Fibroblast of skin of back (primary cell): ENCODE results near the gene SELENOI. TPM values are rescaled to one million over a fixed set of nuclear protein-coding genes. Genes with fewer than 3 reads are reported as not detected.
"Not testable (repeated sequence)": the region's sequence is repeated elsewhere in the genome, so short reads cannot be mapped to it uniquely, and the experiment has no call there.

ENCODE experiments used
- DNase-seq: peaks from one replicate; pipeline ENCODE4 v3.0.0-alpha.2; 2013
- polyA plus RNA-seq, 2 experiments: library from polyadenylated mRNA; unstranded; fragments of 120-200 nt; gene quantifications; one replicate each; pipeline ENCODE4 v1.2.1, GENCODE V29; 2013; ENCODE audit not compliant: insufficient read length in 2 of 2

Gene SELENOI
- polyA plus RNA-seq (2013, experiment 1 of 2; ENCODE audit: insufficient read length) = 8.0 TPM
- 6.3 TPM for polyA plus RNA-seq (2013, experiment 2 of 2; ENCODE audit: insufficient read length)

- peak; percentile 99 for DNase-seq
Observed at GRCh38 chr2:26345545-26346453, at the start of gene SELENOI. TSS of gene SELENOI (plus strand) at chr2:26346143. CDS start at chr2:26346233, 90 bp downstream.

GRCh38 chr2:26297061-26297460 is 48.9 kb upstream of the SELENOI start:
- DNase-seq = no peak

- no peak for DNase-seq
Observed at GRCh38 chr2:26298286-26298637, 47.7 kb upstream of the SELENOI start.

GRCh38 chr2:26298638-26299393 is 47.1 kb upstream of the SELENOI start:
- DNase-seq = peak; percentile 47

GRCh38 chr2:26299471-26300101 is 46.4 kb upstream of the SELENOI start:
- peak; percentile 66 for DNase-seq

- DNase-seq = peak; percentile 17
Observed at GRCh38 chr2:26300234-26300925, 45.6 kb upstream of the SELENOI start.

GRCh38 chr2:26302846-26303245 is 43.1 kb upstream of the SELENOI start:
- no peak for DNase-seq

GRCh38 chr2:26305094-26305493 is 40.8 kb upstream of the SELENOI start:
- DNase-seq = not testable (repeated sequence)

- DNase-seq = no peak
Observed at GRCh38 chr2:26305540-26305939, 40.4 kb upstream of the SELENOI start.

- no peak for DNase-seq
Observed at GRCh38 chr2:26309921-26310320, 36.0 kb upstream of the SELENOI start.

GRCh38 chr2:26312471-26312870 is 33.5 kb upstream of the SELENOI start:
- no peak for DNase-seq

GRCh38 chr2:26313446-26313845 is 32.5 kb upstream of the SELENOI start:
- DNase-seq = no peak

- DNase-seq = no peak
Observed at GRCh38 chr2:26314243-26314642, 31.7 kb upstream of the SELENOI start.

GRCh38 chr2:26316041-26316440 is 29.9 kb upstream of the SELENOI start:
- DNase-seq = no peak

- DNase-seq = no peak
Observed at GRCh38 chr2:26316845-26317244, 29.1 kb upstream of the SELENOI start.

GRCh38 chr2:26317377-26318105 is 28.4 kb upstream of the SELENOI start:
- no peak for DNase-seq

GRCh38 chr2:26318950-26319349 is 27.0 kb upstream of the SELENOI start:
- no peak for DNase-seq

GRCh38 chr2:26324479-26324878 is 21.5 kb upstream of the SELENOI start:
- DNase-seq = not testable (repeated sequence)

GRCh38 chr2:26324903-26325302 is 21.0 kb upstream of the SELENOI start:
- no peak for DNase-seq

- DNase-seq = no peak
Observed at GRCh38 chr2:26325851-26326250, 20.1 kb upstream of the SELENOI start.

- no peak for DNase-seq
Observed at GRCh38 chr2:26326514-26326913, 19.4 kb upstream of the SELENOI start.
